H1 (cell line): ENCODE measurements around the gene LBX2. TPM values are rescaled to one million over a fixed set of nuclear protein-coding genes. Genes with fewer than 3 reads are reported as not detected.
A peak's percentile ranks its signal among the peaks of the same experiment; 100 is the strongest.

Experiments
- CTCF ChIA-PET: fragments of 300-600 bp; sonication (Branson Sonifier 250); formaldehyde crosslinking; loops from one replicate; lab custom pipeline; 2021; ENCODE audit not compliant: partially characterized antibody; lab: Charles Lee
- POLR2A ChIA-PET: fragments of 300-600 bp; sonication (Branson Sonifier 250); formaldehyde crosslinking; loops from one replicate; lab custom pipeline; 2021; ENCODE audit warnings: inconsistent platforms; ENCODE audit not compliant: partially characterized antibody; lab: Charles Lee
- DNase-seq, 2 experiments: peaks; one replicate each; pipeline versions ENCODE4 v3.0.0 to v3.0.0-alpha.2; 2010 to 2022; ENCODE audit warnings: low spot score in 2 of 2, low read depth in 1 of 2, mixed read lengths in 1 of 2
- FAIRE-seq: peaks from 2 replicates; lab custom pipeline; 2011; peaks lifted over from hg19 to GRCh38; lab: Jason Lieb, UNC
- H2AFZ ChIP-seq: 2 replicates; pipeline ENCODE4 v1.8.1; 2012; ENCODE audit warnings: low read length, inconsistent platforms
- H2AK5ac ChIP-seq: 2 replicates; pipeline ENCODE4 v1.6.1; 2013; ENCODE audit warnings: low read depth, low read length
- H2BK120ac ChIP-seq: replicated peaks from 2 replicates; pipeline ENCODE3; 2013; ENCODE audit warnings: low read depth, low read length, inconsistent platforms
- H2BK12ac ChIP-seq: 2 replicates; pipeline ENCODE4 v1.6.1; 2013; ENCODE audit warnings: low read depth, low read length
- H2BK15ac ChIP-seq: 2 replicates; pipeline ENCODE4 v1.6.1; 2013; ENCODE audit warnings: low read length
- H2BK20ac ChIP-seq: 2 replicates; pipeline ENCODE4 v1.6.1; 2013; ENCODE audit warnings: low read length
- H2BK5ac ChIP-seq: 2 replicates; pipeline ENCODE4 v1.6.1; 2013; ENCODE audit warnings: low read depth, low read length
- H3K14ac ChIP-seq: 2 replicates; pipeline ENCODE4 v1.6.1; 2013; ENCODE audit warnings: inconsistent platforms; ENCODE audit not compliant: insufficient read length
- H3K18ac ChIP-seq: 2 replicates; pipeline ENCODE4 v1.6.1; 2013; ENCODE audit warnings: low read length; ENCODE audit errors: extremely low read depth
- H3K23ac ChIP-seq: 2 replicates; pipeline ENCODE4 v1.6.1; 2013; ENCODE audit warnings: inconsistent platforms; ENCODE audit not compliant: insufficient read length
- H3K23me2 ChIP-seq: 2 replicates; pipeline ENCODE4 v1.6.1; 2013; ENCODE audit warnings: low read depth, low read length
- H3K27ac ChIP-seq: 2 replicates; pipeline ENCODE4 v1.6.1; 2011; ENCODE audit warnings: low read depth, low read length, inconsistent platforms
- H3K27me3 ChIP-seq, 4 experiments: replicated peaks in 1 of 4; 1 replicate in 1 of 4; 2 replicates in 3 of 4; pipeline versions ENCODE4 v1.6.1 to v1.8.1; 2011 to 2013; ENCODE audit warnings: low read length in 3 of 4, mild to moderate bottlenecking in 3 of 4, inconsistent platforms in 2 of 4, mixed read lengths in 2 of 4, moderate library complexity in 1 of 4; ENCODE audit not compliant: control insufficient read depth in 3 of 4, insufficient read depth in 3 of 4; ENCODE audit errors: extremely low read depth in 1 of 4
- H3K36me3 ChIP-seq, 4 experiments: 2 replicates each; pipeline versions ENCODE4 v1.6.1 to v1.8.1; 2011 to 2013; ENCODE audit warnings: mild to moderate bottlenecking in 4 of 4, low read length in 3 of 4, moderate library complexity in 2 of 4, control low read depth in 1 of 4, inconsistent platforms in 1 of 4; ENCODE audit not compliant: insufficient read depth in 4 of 4, control insufficient read depth in 2 of 4
- H3K4ac ChIP-seq: replicated peaks from 2 replicates; pipeline ENCODE3; 2013; ENCODE audit warnings: low read length, low read depth, mixed read lengths, inconsistent platforms; ENCODE audit not compliant: insufficient read length
- H3K4me1 ChIP-seq, 4 experiments: replicated peaks in 1 of 4; 1 replicate in 1 of 4; 2 replicates in 3 of 4; pipeline versions ENCODE4 v1.6.1 to v1.8.1; 2011 to 2013; ENCODE audit warnings: low read length in 3 of 4, inconsistent platforms in 2 of 4, mixed read lengths in 1 of 4; ENCODE audit not compliant: insufficient read depth in 4 of 4, control insufficient read depth in 3 of 4
- H3K4me2 ChIP-seq, 2 experiments: 2 replicates each; pipeline versions ENCODE4 v1.6.1 to v1.8.1; 2011 to 2013; ENCODE audit warnings: low read depth in 2 of 2, low read length in 2 of 2, control low read depth in 1 of 2, inconsistent platforms in 1 of 2, mild to moderate bottlenecking in 1 of 2; ENCODE audit not compliant: insufficient read depth in 1 of 2
- H3K4me3 ChIP-seq, 4 experiments: fragments of 200-600, 300-600 bp in 1 of 4; sonication (generic), shearing (Covaris generic), sonication (Bioruptor Twin) in 1 of 4; 2 replicates each; pipeline versions ENCODE4 v1.5.1 to v1.8.1; 2011 to 2016; ENCODE audit warnings: low read length in 4 of 4, low read depth in 3 of 4, control low read depth in 2 of 4, inconsistent platforms in 2 of 4, mild to moderate bottlenecking in 2 of 4, mixed read lengths in 1 of 4, moderate library complexity in 1 of 4; ENCODE audit not compliant: insufficient read depth in 2 of 4; ENCODE audit errors: extremely low read depth in 1 of 4
- H3K56ac ChIP-seq: replicated peaks from 2 replicates; pipeline ENCODE3; 2013; ENCODE audit warnings: low read depth, mild to moderate bottlenecking, mixed read lengths, low read length, inconsistent platforms; ENCODE audit not compliant: insufficient read length
- H3K79me1 ChIP-seq: 2 replicates; pipeline ENCODE4 v1.6.1; 2013; ENCODE audit warnings: low read depth, low read length, control low read depth
- H3K79me2 ChIP-seq, 2 experiments: 2 replicates each; pipeline versions ENCODE4 v1.6.1 to v1.8.1; 2012 to 2013; ENCODE audit warnings: low read length in 2 of 2, mild to moderate bottlenecking in 2 of 2, inconsistent platforms in 1 of 2; ENCODE audit not compliant: insufficient read depth in 2 of 2, control insufficient read depth in 1 of 2
- H3K9ac ChIP-seq, 4 experiments: replicated peaks in 1 of 4; 1 replicate in 1 of 4; 2 replicates in 3 of 4; pipeline versions ENCODE4 v1.6.1 to v1.8.1; 2011 to 2013; ENCODE audit warnings: low read depth in 3 of 4, low read length in 3 of 4, control low read depth in 2 of 4, mild to moderate bottlenecking in 2 of 4, moderate library complexity in 2 of 4, inconsistent platforms in 1 of 4; ENCODE audit errors: extremely low read depth in 1 of 4
- H3K9me3 ChIP-seq, 2 experiments: 2 replicates each; pipeline versions ENCODE4 v1.6.1 to v1.8.1; 2012 to 2013; ENCODE audit warnings: mild to moderate bottlenecking in 2 of 2, moderate library complexity in 2 of 2, control low read depth in 1 of 2, inconsistent platforms in 1 of 2, low read depth in 1 of 2, low read length in 1 of 2, mixed read lengths in 1 of 2; ENCODE audit not compliant: insufficient read depth in 2 of 2
- H4K20me1 ChIP-seq, 2 experiments: replicated peaks in 1 of 2; 2 replicates each; pipeline versions ENCODE3 to v1.8.1; 2011 to 2013; ENCODE audit warnings: inconsistent platforms in 2 of 2, low read length in 2 of 2, mild to moderate bottlenecking in 1 of 2; ENCODE audit not compliant: insufficient read depth in 2 of 2, control insufficient read depth in 1 of 2
- H4K5ac ChIP-seq: 2 replicates; pipeline ENCODE4 v1.6.1; 2013; ENCODE audit warnings: low read length, low read depth, mixed read lengths, inconsistent platforms; ENCODE audit not compliant: insufficient read length
- H4K8ac ChIP-seq: 2 replicates; pipeline ENCODE4 v1.8.0; 2013; ENCODE audit warnings: mild to moderate bottlenecking, moderate library complexity, low read length, inconsistent platforms; ENCODE audit not compliant: insufficient read depth; ENCODE audit errors: extremely low read depth
- H4K91ac ChIP-seq: replicated peaks from 2 replicates; pipeline ENCODE3; 2013; ENCODE audit warnings: low read length, mixed read lengths, inconsistent platforms; ENCODE audit not compliant: insufficient read length
- EZH2 ChIP-seq: fragments of 200-600 bp; sonication (generic); IDR thresholded peaks from 2 replicates; pipeline ENCODE4 v1.7.1; 2012; ENCODE audit warnings: low read depth, mild to moderate bottlenecking, moderate library complexity, low read length, inconsistent platforms; ENCODE audit not compliant: severe bottlenecking
- KDM5A ChIP-seq: fragments of 200-600 bp; IDR thresholded peaks from 2 replicates; pipeline ENCODE4 v1.7.1; 2012; ENCODE audit warnings: mild to moderate bottlenecking, low read length, inconsistent platforms, mixed read lengths
- POU5F1 ChIP-seq: IDR thresholded peaks from 2 replicates; pipeline ENCODE4 v1.6.1; 2011; ENCODE audit warnings: low read depth, mild to moderate bottlenecking, low read length, moderate library complexity
- RBBP5 ChIP-seq: IDR thresholded peaks from 2 replicates; pipeline ENCODE4 v1.7.1; 2012; ENCODE audit warnings: low read depth, mild to moderate bottlenecking, inconsistent platforms, low read length, moderate library complexity, borderline replicate concordance
- SP1 ChIP-seq: IDR thresholded peaks from 2 replicates; pipeline ENCODE4 v1.6.1; 2011; ENCODE audit warnings: low read depth, low read length
- SP2 ChIP-seq: IDR thresholded peaks from 2 replicates; pipeline ENCODE4 v1.6.1; 2012; ENCODE audit warnings: mild to moderate bottlenecking, low read length, inconsistent platforms
- TAF1 ChIP-seq: IDR thresholded peaks from 2 replicates; pipeline ENCODE4 v1.6.1; 2011; ENCODE audit warnings: mild to moderate bottlenecking, low read depth, low read length
- WGBS, 2 experiments: shearing (Covaris generic) in 1 of 2; methylation state at CpG; one replicate each; pipeline versions ENCODE4 v1.1.6 to v1.1.7; 2013 to 2015; ENCODE audit warnings: low lambda C conversion rate in 2 of 2, mixed read lengths in 2 of 2, inconsistent platforms in 1 of 2, low coverage in 1 of 2, missing lambda C conversion rate in 1 of 2; ENCODE audit not compliant: insufficient replicate concordance in 2 of 2, insufficient coverage in 1 of 2, insufficient read length in 1 of 2; ENCODE audit errors: extremely low coverage in 1 of 2, missing lambda C conversion rate in 1 of 2; 5-methylcytosine and 5-hydroxymethylcytosine counted together
- polyA plus RNA-seq, 7 experiments: library from polyadenylated mRNA; depleted of rRNA in 3 of 7; stranded (reverse) in 5 of 7; unstranded in 2 of 7; fragments of >200 nt in 5 of 7; fragments of 200-250 nt in 2 of 7; gene quantifications; 1 replicate in 5 of 7; 2 replicates in 1 of 7; 4 replicates in 1 of 7; pipeline versions ENCODE4 v1.2.1 to v1.2.3, GENCODE V29; 2011 to 2013; ENCODE audit warnings: missing spikeins in 2 of 7, mixed read lengths in 2 of 7
- total RNA-seq: library from RNA; stranded (reverse); fragmentation: NEBNext Ultra II Directional; extraction: Animal tissue kit (Norgen Biotek cat#: 25700); gene quantifications from 2 replicates; pipeline ENCODE4 v1.2.1, GENCODE V29; 2021

Gene LBX2
- total and polyA plus RNA-seq, 2 of the 8 experiments (the other 6 are each of a cell fraction or from before 2014, with no cell fraction given): 0.27 TPM; not detected in 1

DNA sequence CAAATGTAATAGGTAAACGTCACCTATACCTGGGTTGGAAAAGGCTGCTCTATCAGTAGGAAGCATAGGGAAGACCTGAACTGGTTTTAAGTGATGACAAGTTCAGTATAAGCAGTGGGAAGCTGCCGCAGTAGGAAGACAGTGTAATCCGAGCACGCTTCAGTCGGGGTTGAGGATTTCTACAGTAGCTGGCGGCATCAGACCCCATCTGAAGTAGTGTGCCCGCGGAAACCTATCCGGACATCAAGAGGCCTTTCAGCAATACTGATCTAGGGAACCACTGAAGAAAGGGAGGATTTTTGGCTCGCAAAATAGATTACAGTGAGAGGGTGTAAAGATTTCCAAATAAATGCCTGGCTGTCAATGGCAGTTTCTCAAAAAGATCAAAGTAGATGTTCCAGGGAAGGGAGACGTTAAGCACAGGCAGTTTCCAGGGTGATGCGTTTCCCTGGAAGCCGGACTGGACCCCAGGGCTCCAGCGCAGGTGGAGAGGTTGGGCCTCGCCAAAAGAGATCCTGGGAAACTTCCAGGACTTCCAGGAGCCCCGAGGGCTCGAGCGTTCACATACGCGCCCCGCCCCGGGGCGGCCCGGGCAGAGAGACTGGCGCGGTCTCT lies 49.0 kb upstream of the LBX2 start:
- peaks cover 5 to 17% (median 7%) of the 10 kb centered on the region in 4 experiments for H3K4me1 ChIP-seq
- peaks cover 4 to 59% (median 28%) of the 10 kb centered on the region in 4 experiments for H3K27me3 ChIP-seq
- DNase-seq: no peak
- no peak for FAIRE-seq
- H3K56ac ChIP-seq: no peak overlapping the region
- ChIA-PET CTCF (interaction anchor here (1.1 to 2.0 kb wide), 4 partner anchors 8 to 40 kb away, joined by 3 to 6 read pairs (median 4); no protein-coding TSS in a partner anchor), POLR2A (interaction anchor here (1.1 to 2.9 kb wide), 5 partner anchors 10 to 49 kb away, joined by 4 to 17 read pairs (median 8); partner anchors contain the start of genes AUP1, HTRA2 and LBX2)
- TF ChIP-seq POU5F1: no peak
- peak; percentile 10; the same call in 1 of the 2 replicates for TF ChIP-seq RBBP5
- TF ChIP-seq EZH2: peak; percentile 55
- TF ChIP-seq TAF1: no peak
- 0 out of 2 replicates have a peak, but pooled peaks have one; percentile 9 for TF ChIP-seq SP1
- TF ChIP-seq SP2: no peak
- no peak for TF ChIP-seq KDM5A
- peak overlapping the region; percentile 77 to 84 for H3K4me2 ChIP-seq
- 0 out of 8 replicates have a peak, but pooled peaks cover 0 to 3% (median 0%) of the 10 kb centered on the region in 4 experiments for H3K36me3 ChIP-seq
- WGBS, 2 experiments: 8% methylated on average over 26 of the region's 26 CpGs; no CpG with 5 or more reads in 1 of the 2 experiments
- H4K91ac ChIP-seq: no peak overlapping the region
- H3K14ac ChIP-seq: no peak overlapping the region
- H2BK120ac ChIP-seq: no peak overlapping the region
- H3K4ac ChIP-seq: no peak overlapping the region
- peak overlapping the region; percentile 36; the same call in 1 of the 2 replicates for H2AFZ ChIP-seq
- peaks cover 15% of the 10 kb centered on the region for H3K23me2 ChIP-seq
- H2BK15ac ChIP-seq: no peak overlapping the region
- peak overlapping the region; percentile 96 for H4K8ac ChIP-seq
- no peaks in the 10 kb centered on the region for H3K79me2 ChIP-seq
- H3K4me3 ChIP-seq: peak overlapping the region; percentile 62 to 90 (median 71)
- no peak overlapping the region for H3K18ac ChIP-seq
- H4K20me1 ChIP-seq: peaks cover 3 to 5% of the 10 kb centered on the region in 2 experiments
- H2AK5ac ChIP-seq: no peak overlapping the region
- H2BK5ac ChIP-seq: no peak overlapping the region
- H3K9ac ChIP-seq: peak overlapping the region in 3 of 4 experiments; percentile 65 to 89 (median 74)
- no peak overlapping the region for H3K23ac ChIP-seq
- no peak overlapping the region for H2BK12ac ChIP-seq
- no peak overlapping the region for H2BK20ac ChIP-seq
- no peaks in the 10 kb centered on the region; the same call in 1 of the 2 replicates for H3K79me1 ChIP-seq
- H3K27ac ChIP-seq: no peak overlapping the region
- H4K5ac ChIP-seq: no peak overlapping the region
- no peaks in the 10 kb centered on the region for H3K9me3 ChIP-seq
